NCI-H1092 treated with DMSO at 0.1 percent for 48 hours (cell line): Measurements from ENCODE around the gene ACP1.

ENCODE experiments used
- DNase-seq: peaks from one replicate; lab custom pipeline; 2025; lab: John Stamatoyannopoulos, UW

The ACP1 gene

DNA sequence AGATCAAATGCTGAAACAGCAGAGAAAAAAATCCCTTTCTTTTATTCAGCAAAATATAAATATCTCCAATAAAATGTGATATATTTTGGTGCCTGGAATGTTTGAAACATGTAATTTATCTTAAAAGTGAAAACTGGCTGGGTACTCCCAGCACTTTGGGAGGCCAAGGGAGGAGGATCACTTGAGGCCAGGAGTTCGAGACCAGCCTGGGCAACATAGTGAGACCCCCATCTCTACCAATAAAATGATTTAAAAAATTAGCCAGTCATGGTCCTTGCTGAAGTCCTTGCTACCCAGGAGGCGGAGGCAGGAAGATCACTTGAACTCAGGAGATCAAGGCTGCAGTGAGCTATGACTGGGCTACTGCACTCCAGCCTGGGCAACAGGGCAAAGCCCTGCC lies 9.6 kb upstream of the ACP1 start:
- no peak for DNase-seq

DNA sequence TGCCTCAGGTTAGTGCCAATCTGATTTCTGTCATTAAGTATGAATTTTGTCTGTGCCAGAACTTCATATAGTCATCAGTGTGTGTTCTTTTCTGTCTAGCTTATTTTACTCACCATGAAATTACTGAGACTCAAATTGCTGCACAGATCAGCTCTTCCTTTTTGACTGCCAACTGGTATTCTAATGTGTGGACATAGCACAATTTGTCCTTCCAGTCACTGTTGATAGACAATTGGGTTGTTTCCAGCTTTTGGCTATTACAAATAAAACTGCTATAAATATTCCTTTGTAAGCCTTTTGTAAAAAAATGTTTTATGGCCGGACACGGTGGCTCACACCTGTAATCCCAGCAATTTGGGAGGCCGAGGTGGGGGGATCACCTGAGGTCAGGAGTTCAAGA lies 8.7 kb upstream of the ACP1 start:
- no peak for DNase-seq

- no peak for DNase-seq
Observed at GRCh38 chr2:257429-257828, 7.3 kb upstream of the ACP1 start.

DNA sequence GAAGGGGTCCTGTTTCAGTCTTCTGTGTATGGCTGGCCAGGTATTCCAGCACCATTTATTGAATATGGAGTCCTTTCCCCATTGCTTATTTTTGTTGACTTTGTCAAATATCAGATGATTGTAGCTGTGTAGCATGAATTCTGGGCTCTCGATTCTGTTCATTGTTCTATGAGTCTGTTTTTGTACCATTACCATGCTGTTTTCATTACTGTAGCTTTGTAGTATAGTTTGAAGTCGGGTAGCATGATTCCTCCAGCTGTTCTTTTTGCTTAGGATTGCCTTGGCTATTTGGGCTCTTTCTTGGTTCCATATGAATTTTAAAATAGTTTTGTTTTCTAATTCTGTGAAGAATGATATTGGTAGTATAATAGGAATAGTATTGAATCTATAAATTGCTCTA lies 6.9 kb upstream of the ACP1 start:
- DNase-seq: no peak

DNA sequence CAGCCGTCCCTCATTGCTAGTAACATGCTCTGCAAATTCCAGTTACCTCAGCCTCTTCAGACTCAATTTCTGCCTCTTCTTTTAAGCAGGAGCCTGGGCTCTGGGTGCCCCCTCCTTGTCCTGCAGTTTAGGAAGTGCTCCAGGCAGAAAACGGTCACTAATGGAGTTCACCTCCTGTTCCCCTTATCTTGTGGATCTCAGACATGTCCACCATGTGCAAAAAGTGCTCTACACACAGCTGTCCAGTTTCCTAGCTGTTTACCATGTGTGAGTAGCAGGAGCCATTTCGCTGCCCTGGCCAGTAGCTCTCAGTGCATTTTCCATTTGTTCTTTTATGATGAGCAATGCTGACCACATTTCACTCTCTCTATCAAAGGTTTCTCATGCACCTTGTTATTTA lies 5.8 kb upstream of the ACP1 start:
- no peak for DNase-seq

DNA sequence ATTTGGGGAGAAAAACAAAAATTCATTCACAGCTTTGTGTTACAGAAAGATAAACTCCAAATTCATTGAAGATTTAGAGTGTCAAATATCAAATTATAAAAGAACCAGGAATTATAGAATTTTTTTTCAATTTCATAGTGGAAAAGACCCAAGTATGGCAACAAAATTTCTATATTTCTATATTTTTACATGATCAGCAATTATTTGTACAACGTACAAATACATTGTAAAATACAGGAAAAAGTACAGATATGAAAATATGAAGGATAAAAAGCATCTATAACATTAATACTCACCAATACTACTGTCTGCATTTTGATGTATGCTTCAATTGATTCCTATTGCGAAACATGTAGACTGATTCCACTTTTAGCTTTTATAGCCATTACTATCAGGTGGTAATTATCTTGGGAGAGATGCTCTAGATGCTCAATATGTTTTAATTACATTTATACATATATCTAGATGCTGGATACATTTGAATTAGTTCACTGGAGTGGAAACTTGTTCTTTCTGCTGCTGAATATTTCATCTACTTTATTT lies 4.9 kb upstream of the ACP1 start:
- no peak for DNase-seq

GRCh38 chr2:260507-261161 lies 4.1 kb upstream of the ACP1 start:
- no peak for DNase-seq

DNA sequence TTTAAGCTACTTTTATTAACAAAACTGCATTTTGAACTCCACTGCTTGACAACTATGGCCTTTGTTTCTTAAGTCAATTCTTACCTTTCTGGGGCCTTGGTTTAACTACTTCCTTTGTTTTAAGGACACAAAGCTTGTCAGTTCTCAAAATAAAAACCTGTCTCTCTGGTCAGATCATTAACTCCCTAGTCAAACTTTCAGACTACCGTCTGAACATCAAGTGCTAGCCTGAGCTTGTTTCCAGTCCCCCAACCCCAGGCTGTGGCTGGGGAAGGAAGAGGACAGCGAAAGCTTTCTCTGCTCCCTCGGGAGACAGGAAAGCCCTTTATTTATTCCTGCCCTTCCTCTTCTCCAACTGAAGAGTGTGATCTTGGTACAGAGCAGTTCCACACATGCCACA lies 2.6 kb upstream of the ACP1 start:
- DNase-seq: no peak

GRCh38 chr2:263022-263738 lies 1.6 kb upstream of the ACP1 start:
- DNase-seq: no peak

- DNase-seq: no peak
Observed at GRCh38 chr2:263774-264492, 814 bp upstream of the ACP1 start, which contains the start of gene SH3YL1. SH3YL1 (minus strand) TSS chr2:264032; CDS start chr2:263984, 48 bp downstream.

DNA sequence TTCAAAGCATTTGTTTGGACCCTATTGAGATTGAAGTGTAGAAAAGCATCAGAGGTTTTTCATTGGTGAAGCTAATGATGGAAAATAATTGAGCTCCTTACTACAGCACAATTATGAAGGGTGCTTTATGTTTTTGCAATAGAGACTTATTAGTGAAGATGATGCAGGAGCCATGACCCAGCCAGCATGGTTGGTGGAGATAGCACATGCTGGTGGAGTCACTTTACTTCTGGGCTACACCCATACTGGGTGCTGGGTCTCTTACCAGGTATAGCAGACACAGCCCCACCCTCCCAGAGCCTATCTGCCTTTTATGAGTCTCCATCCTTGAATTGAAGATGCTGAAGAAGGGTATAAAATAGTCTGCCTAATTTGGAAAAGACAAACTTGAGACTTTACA lies 3.6 kb downstream of the ACP1 start:
- DNase-seq: no peak

DNA sequence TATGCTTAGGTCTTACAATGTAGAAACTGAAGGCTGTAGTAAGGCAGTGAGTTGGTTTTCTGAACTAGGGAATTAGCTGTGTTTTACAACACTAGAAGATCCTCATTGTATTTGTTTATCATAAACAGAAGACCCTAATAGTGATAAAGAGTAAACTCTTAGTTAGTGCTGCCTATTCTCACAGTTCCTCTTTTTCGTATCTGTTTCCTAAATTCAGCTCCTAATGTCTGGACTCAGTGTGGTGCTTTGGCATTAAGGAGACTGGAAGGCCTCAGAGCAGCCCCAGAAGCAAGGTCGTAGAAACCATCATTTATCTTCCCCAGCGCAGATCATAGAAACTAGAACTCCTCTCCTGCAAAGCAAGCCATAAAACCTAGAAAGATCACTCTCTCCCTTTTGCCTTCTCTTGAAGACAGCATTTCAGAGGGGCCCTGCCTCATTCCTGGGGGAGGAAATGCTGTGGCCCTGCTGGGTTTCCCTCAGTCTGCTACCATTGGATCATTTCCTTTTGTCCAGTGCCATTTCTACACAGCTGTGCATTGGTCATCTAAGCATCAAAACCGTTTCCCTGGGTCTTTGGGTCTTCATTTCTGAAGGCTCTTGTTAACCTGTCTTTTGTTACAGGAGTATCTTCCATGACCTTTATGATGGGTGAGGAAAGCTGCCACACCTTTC lies 4.7 kb downstream of the ACP1 start:
- no peak for DNase-seq

- no peak for DNase-seq
Observed at GRCh38 chr2:270861-271260, 6.1 kb downstream of the ACP1 start.

GRCh38 chr2:271917-272316 lies 7.2 kb downstream of the ACP1 start:
- no peak for DNase-seq

- no peak for DNase-seq
Observed at GRCh38 chr2:273333-273732, 8.6 kb downstream of the ACP1 start.

DNA sequence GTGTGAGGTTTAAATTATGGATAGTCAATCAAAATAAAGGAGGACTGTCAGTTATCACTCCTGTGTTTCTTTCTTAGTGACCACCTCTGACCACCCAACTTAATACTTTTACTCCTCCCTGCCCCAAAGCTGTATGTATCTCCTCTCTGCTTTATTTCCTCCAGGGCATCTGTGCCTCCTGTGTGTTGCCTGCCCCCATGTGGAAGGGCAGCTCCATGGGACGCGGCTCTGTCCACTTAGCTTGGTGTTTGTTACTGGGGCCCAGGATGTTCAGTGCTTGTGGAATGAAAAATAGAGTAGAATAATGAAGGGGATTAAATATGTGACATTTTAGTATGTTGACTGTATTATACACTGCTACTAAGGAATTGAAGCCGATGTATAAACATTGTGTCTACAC lies 9.8 kb downstream of the ACP1 start:
- DNase-seq: no peak

GRCh38 chr2:275466-275865 lies 10.7 kb downstream of the ACP1 start:
- DNase-seq: no peak

DNA sequence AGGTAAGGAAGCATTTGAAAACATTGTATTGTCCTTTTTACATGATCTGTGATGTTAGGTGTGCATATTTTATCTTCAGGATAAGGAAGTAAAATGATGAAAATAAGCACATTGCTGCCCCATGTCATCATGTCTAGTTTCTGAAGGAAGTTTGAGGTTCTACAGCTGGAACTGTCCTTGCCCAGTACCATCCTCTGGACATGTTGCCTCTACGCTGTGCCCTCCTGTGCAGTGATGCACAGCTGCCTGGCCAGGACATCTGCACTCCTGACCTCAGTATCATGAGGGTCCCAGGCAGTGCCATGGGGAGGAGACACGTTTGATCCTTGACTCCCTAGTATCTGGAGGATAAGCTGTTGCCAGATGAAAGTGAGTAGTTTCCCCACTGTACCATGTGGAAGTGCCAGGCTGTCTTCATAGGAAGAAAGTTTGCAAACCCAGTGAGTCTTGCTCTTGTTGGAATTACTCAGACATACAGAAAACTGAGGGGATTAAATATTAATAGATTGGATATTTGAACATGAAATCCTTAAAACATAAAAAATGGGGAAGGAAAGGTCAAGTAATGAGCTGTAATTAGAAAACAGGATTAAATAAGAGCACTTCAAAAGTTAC lies 13.7 kb downstream of the ACP1 start:
- no peak for DNase-seq

DNA sequence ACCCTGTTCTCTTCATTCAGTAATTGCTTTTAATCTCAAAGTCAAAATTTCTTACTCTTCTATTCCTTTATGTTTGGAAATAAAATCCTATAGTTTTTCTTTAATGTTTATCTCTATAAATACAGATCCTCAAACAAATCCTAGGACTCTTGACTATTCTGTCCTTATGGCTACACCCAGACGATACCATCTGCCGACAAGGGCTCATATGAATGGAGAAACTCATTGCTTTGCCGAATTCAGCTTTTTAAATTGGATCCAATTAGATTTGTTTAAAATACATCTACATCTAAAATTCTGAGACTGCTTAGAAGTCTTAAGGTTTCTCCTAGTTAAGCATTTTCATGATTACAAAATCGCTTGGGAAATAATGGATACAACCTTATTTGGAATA lies 14.2 kb downstream of the ACP1 start:
- no peak for DNase-seq

DNA sequence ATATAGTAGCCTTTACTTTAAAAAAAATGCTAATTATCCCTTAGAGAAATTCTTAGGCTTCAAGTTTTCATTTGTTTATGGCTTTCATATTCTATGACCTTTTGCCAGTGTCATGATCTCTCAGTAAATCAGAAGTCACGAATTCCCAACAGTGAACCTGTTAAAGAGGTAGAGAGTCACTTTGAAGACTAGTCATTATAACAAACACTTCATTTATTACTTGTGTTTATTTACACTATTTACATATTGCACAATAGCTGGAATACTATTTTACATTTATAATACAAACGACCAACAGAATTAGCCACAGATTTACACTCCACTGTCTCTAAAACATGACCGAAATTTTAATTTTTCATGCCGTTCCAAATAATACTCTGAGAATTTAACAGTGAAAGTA lies 14.6 kb downstream of the ACP1 start:
- DNase-seq: no peak

DNA sequence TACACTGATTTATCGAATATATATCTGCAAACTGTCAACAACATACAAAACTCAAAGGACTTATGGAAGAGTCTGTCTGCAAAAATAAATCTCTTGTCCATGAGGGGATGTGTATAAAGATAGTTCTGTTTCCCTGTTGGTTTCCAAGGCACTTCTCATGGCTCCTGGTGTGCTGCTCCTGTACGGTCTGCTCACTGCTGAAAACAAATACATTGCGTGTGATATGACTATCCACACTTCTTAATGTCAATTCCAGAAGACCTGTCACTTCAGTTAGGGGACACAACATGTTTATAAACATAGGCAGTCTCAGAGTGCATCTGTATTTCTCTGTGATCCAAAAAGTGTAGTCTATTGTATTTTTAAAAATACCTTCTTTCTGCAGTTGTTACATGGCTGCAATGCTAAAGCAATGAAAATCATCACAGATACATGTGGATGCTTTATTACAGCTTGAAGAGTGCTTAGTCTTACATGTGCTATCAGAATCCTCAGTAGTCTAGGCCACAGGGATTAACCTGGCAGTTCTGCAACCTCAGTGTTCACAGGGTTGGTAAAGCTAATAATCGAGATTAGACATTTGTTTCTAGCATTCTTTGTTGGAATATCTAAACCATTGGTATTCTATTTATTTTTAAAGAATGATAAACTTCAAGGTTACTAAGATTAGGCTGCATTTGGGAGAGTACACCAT lies 15.4 kb downstream of the ACP1 start:
- no peak for DNase-seq
